Thyroid gland (tissue), 4 donors: Measurements from ENCODE around the gene OTOP1. TPM values are rescaled to one million over a fixed set of nuclear protein-coding genes. Genes with fewer than 3 reads are reported as not detected.

Experiments used
- DNase-seq, 2 donors: peaks; one replicate each; pipeline ENCODE4 v3.0.0-alpha.2; 2019
- H3K27ac ChIP-seq, 3 donors: fragments of 200-600 bp; sonication (generic); 1 replicate in 2 of 3; 2 replicates in 1 of 3; pipeline ENCODE4 v1.5.1; 2016 to 2019; ENCODE audit warnings: mild to moderate bottlenecking in 1 of 3, moderate library complexity in 1 of 3
- H3K27me3 ChIP-seq: fragments of 200-600 bp; sonication (generic); one replicate; pipeline ENCODE4 v1.5.1; 2019
- H3K36me3 ChIP-seq, 2 donors: fragments of 200-600 bp; sonication (generic); one replicate each; pipeline ENCODE4 v1.5.1; 2016 to 2019
- H3K4me1 ChIP-seq, 2 donors: fragments of 200-600 bp; sonication (generic); one replicate each; pipeline ENCODE4 v1.5.1; 2017 to 2019
- H3K4me3 ChIP-seq, 3 donors: fragments of 200-600 bp; sonication (generic); replicated peaks in 1 of 3; 1 replicate in 2 of 3; 2 replicates in 1 of 3; pipeline ENCODE4 v1.5.1; 2016; ENCODE audit warnings: mild to moderate bottlenecking in 1 of 3
- H3K9me3 ChIP-seq: fragments of 200-600 bp; sonication (generic); one replicate; pipeline ENCODE4 v1.5.1; 2017
- CTCF ChIP-seq, 6 experiments: fragments of 200-600 bp in 3 of 6; fragments of 450-650 bp in 3 of 6; sonication (generic) in 3 of 6; IDR thresholded peaks; one replicate each; pipeline ENCODE4 v1.5.1; 2016 to 2019; ENCODE audit warnings: antibody characterized with exemption in 6 of 6, mild to moderate bottlenecking in 2 of 6, inconsistent platforms in 1 of 6, moderate library complexity in 1 of 6
- POLR2A ChIP-seq, 2 donors: fragments of 450-650 bp; IDR thresholded peaks; one replicate each; pipeline ENCODE4 v1.6.1; 2017; ENCODE audit warnings: antibody characterized with exemption in 2 of 2, mild to moderate bottlenecking in 2 of 2, moderate library complexity in 1 of 2
- WGBS, 2 donors: methylation state at CpG; one replicate each; pipeline ENCODE4 v1.1.5; 2017; 5-methylcytosine and 5-hydroxymethylcytosine counted together
- intact Hi-C: fragments of 100-400 bp; cut with DNase I; formaldehyde crosslinking; loops from one replicate; pipeline ENCODE4 v1.15.1; 2023
- total RNA-seq, 4 donors: library from RNA; depleted of rRNA; stranded (reverse); fragments of >200 nt; gene quantifications; one replicate each; pipeline ENCODE4 v1.2.3, GENCODE V29; 2016

The OTOP1 gene
- total RNA-seq, 4 donors from 2014 or later, result not detected

- Histone ChIP-seq H3K36me3 (peaks cover 11 to 13% of the 10 kb centered on the region in 2 donors), H3K27me3 (no peaks in the 10 kb centered on the region), H3K9me3 (no peaks in the 10 kb centered on the region), H3K27ac (no peak overlapping the region), H3K4me3 (no peak overlapping the region), H3K4me1 (no peaks in the 10 kb centered on the region)
- no peak for DNase-seq
- TF ChIP-seq CTCF (IDR thresholded peaks at IDR 0.05) (no peak), POLR2A (IDR thresholded peaks at IDR 0.05) (no peak)
- WGBS, 2 donors, result 98% methylated on average over 2 of the region's 2 CpGs
- intact Hi-C loops, result no loop called here
These were observed 6.9 kb upstream of the OTOP1 start for GRCh38 chr4:4233610-4234009.

DNA sequence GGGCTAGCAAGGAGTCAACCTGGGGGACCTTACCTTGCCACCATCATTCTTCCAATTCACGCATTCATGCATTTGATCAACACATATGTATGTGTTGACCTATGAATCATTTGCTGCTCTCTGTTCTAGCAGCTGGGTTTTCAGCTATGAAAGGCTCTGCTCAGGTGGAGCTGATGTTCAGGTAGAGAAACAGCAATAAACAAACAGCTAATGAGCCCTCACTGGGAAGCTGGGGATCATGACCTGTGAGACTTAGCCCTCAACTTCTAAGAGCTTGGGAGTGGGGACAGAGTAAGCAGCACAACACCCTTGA, 1.6 kb upstream of the OTOP1 start:
- Histone ChIP-seq H3K4me3 (no peak overlapping the region), H3K36me3 (no peaks in the 10 kb centered on the region), H3K9me3 (no peaks in the 10 kb centered on the region), H3K27ac (no peak overlapping the region), H3K27me3 (peaks cover 13% of the 10 kb centered on the region), H3K4me1 (no peaks in the 10 kb centered on the region)
- intact Hi-C loops, result no loop called here
- DNase-seq, result no peak
- WGBS, 2 donors, result 81 to 88% methylated on average over 1 of the region's 1 CpG
- TF ChIP-seq POLR2A (IDR thresholded peaks at IDR 0.05), result no peak

DNA sequence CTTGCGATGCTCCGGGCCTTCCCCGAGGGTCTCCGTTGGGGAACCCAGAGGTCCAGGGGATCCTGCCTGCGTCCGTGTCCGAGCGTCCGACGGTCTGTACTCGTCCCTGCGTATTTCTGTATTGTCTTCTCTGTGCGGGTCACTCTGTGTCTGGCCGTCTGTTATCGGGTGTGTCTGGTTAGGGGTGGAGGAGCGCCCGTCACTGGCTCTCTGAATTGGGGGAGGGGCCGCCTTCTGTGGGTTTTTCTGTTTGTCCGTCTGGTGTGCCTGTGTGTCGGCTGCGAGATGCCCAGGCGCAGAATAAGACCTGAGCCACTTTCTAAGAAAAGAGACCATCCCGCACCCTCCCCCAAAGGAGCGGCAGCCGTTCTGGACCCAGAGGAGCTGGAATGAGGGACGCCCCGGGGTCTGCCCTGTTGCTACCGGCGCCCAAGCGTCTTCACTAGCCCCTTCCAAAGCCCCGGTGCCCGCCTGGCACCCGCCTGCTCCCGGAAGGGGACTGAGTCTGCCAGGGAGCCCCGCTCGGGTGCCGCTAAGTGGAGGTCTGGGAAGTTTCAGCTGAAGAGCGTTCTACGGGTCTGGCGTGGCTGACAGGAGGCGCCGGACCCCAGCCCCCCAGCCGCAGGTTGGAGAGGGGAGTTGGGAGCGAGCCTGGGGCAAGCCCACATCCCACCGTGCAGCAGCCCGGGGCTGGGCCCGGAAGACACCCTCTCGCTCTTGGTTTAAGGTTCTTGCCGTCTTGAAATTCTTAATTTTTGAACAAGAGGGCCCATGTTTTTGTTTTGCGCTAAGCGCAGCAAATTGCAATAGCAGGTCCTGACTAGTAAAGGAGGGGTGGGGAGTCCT, 1.0 kb upstream of the OTOP1 start:
- H3K27me3 ChIP-seq, result peaks cover 13% of the 10 kb centered on the region
- H3K9me3 ChIP-seq, result no peaks in the 10 kb centered on the region
- no peak for DNase-seq
- no peaks in the 10 kb centered on the region for H3K4me1 ChIP-seq
- H3K27ac ChIP-seq, result no peak overlapping the region
- H3K4me3 ChIP-seq, result no peak overlapping the region
- no peaks in the 10 kb centered on the region for H3K36me3 ChIP-seq
- intact Hi-C loops, result no loop called here
- TF ChIP-seq CTCF (IDR thresholded peaks at IDR 0.05) (no peak), POLR2A (IDR thresholded peaks at IDR 0.05) (no peak)
- WGBS, 2 donors, result 9 to 10% methylated on average over 21 to 28 of the region's 51 CpGs

- H3K9me3 ChIP-seq, result no peaks in the 10 kb centered on the region
- H3K27ac ChIP-seq, result no peak overlapping the region
- no peaks in the 10 kb centered on the region for H3K4me1 ChIP-seq
- intact Hi-C loops, result no loop called here
- DNase-seq, result no peak
- H3K27me3 ChIP-seq, result peaks cover 13% of the 10 kb centered on the region
- H3K36me3 ChIP-seq, result no peaks in the 10 kb centered on the region
- no peak overlapping the region for H3K4me3 ChIP-seq
- TF ChIP-seq CTCF (IDR thresholded peaks at IDR 0.05) (no peak), POLR2A (IDR thresholded peaks at IDR 0.05) (no peak)
- WGBS, 2 donors, result 16 to 25% methylated on average over 31 to 38 of the region's 41 CpGs
These were observed 669 bp downstream of the OTOP1 start for GRCh38 chr4:4225915-4226605.

DNA sequence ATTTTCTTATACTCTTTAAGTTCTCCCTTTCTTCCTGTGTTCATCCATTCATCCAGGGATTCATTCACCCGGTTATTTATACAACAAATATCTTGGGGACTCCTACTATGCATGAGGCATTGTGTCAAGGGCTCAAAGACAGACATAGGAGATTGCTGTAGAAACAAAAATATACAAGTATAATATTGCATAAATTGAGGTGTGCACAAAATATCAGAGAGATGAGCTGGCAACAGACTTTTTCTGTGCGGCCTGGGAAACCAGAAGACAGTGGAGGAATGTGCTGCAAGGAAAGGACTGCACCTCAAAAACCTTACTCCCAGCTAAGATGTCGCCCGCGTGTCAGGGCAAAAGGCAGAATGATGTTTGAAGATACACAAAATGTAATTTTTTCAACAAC, 9.6 kb downstream of the OTOP1 start:
- Histone ChIP-seq H3K36me3 (no peaks in the 10 kb centered on the region), H3K4me3 (no peak overlapping the region), H3K9me3 (no peaks in the 10 kb centered on the region), H3K27me3 (no peaks in the 10 kb centered on the region), H3K4me1 (no peaks in the 10 kb centered on the region), H3K27ac (no peak overlapping the region)
- TF ChIP-seq CTCF (IDR thresholded peaks at IDR 0.05) (no peak), POLR2A (IDR thresholded peaks at IDR 0.05) (no peak)
- intact Hi-C loops, result no loop called here
- no peak for DNase-seq
- 82 to 84% methylated on average over 5 of the region's 5 CpGs for WGBS, 2 donors
